Lung (tissue), 12 donors: ENCODE measurements around the gene SMG6. TPM values are rescaled to one million over a fixed set of nuclear protein-coding genes. Genes with fewer than 3 reads are reported as not detected.
A peak's percentile ranks its signal among the peaks of the same experiment; 100 is the strongest.
"Not testable (repeated sequence)": the region's sequence is repeated elsewhere in the genome, so short reads cannot be mapped to it uniquely, and the experiment has no call there.

Experiments used
- ATAC-seq: fragments of 200-7000 bp; cut with Tn5 transposase; one replicate; pipeline ENCODE4 v1.9.1; 2020; ENCODE audit warnings: moderate number of reproducible peaks; ENCODE audit not compliant: insufficient read depth, low FRiP score
- DNase-seq, 3 donors: peaks; one replicate each; pipeline ENCODE4 v3.0.0-alpha.2; 2013 to 2017
- H3K27ac ChIP-seq, 2 donors: one replicate each; pipeline ENCODE4 v1.5.1; 2013; ENCODE audit warnings: mild to moderate bottlenecking in 2 of 2, moderate library complexity in 2 of 2, control low read depth in 1 of 2, inconsistent platforms in 1 of 2, low read depth in 1 of 2, low read length in 1 of 2
- H3K27me3 ChIP-seq, 3 donors: one replicate each; pipeline ENCODE4 v1.5.1; 2013; ENCODE audit warnings: low read length in 2 of 3; ENCODE audit not compliant: control insufficient read depth in 3 of 3, insufficient read depth in 3 of 3
- H3K36me3 ChIP-seq, 4 donors: one replicate each; pipeline ENCODE4 v1.5.1; 2013; ENCODE audit warnings: low read length in 4 of 4, mild to moderate bottlenecking in 1 of 4, moderate library complexity in 1 of 4; ENCODE audit not compliant: control insufficient read depth in 4 of 4, insufficient read depth in 4 of 4
- H3K4me1 ChIP-seq, 5 donors: one replicate each; pipeline ENCODE4 v1.5.1; 2013; ENCODE audit warnings: low read length in 5 of 5, mild to moderate bottlenecking in 2 of 5, moderate library complexity in 1 of 5; ENCODE audit not compliant: control insufficient read depth in 5 of 5, insufficient read depth in 5 of 5
- H3K4me3 ChIP-seq: one replicate; pipeline ENCODE4 v1.5.1; 2013; ENCODE audit warnings: mild to moderate bottlenecking, control low read depth, moderate library complexity
- H3K9ac ChIP-seq, 2 donors: one replicate each; pipeline ENCODE4 v1.5.1; 2013; ENCODE audit warnings: low read length in 2 of 2, control low read depth in 1 of 2; ENCODE audit not compliant: insufficient read depth in 1 of 2
- H3K9me3 ChIP-seq, 4 donors: one replicate each; pipeline ENCODE4 v1.5.1; 2013; ENCODE audit warnings: low read length in 3 of 4, mild to moderate bottlenecking in 1 of 4, moderate library complexity in 1 of 4; ENCODE audit not compliant: control insufficient read depth in 4 of 4, insufficient read depth in 3 of 4
- CTCF ChIP-seq: IDR thresholded peaks from 2 replicates; pipeline ENCODE4 v1.5.1; 2012; ENCODE audit warnings: mild to moderate bottlenecking; ENCODE audit errors: control extremely low read depth, extremely low read depth
- WGBS, 2 donors: extraction: QIAGEN DNeasy Blood & Tissue Kit; methylation state at CpG; one replicate each; pipeline ENCODE4 v1.1.7; 2013; 5-methylcytosine and 5-hydroxymethylcytosine counted together
- polyA plus RNA-seq, 2 donors: library from polyadenylated mRNA; stranded (reverse); fragments of 200-250 nt; gene quantifications; one replicate each; pipeline ENCODE4 v1.2.1, GENCODE V29; 2013
- total RNA-seq, 2 donors: library from RNA; depleted of rRNA in 1 of 2; stranded (reverse); fragments of >200 nt in 1 of 2; gene quantifications; one replicate each; pipeline ENCODE4 v1.2.1, GENCODE V29; 2014 to 2021
- donor health status: control.
- donor health status: control.
- donor health status: Bipolar disorder and iron deficiency.
- donor health status: healthy.
- donor health status: DM: yes; HTN: yes; CAD: no.

Gene SMG6
- total and polyA plus RNA-seq, 4 donors = 17.6 to 45.1 (median 28.9) TPM

- ATAC-seq (no peak), DNase-seq (no peak)
- Histone ChIP-seq H3K27ac (peak overlapping the region in 1 of 2 donors; percentile 6), H3K4me3 (no peak overlapping the region), H3K9ac (no peak overlapping the region), H3K4me1 (peaks cover 0 to 4% (median 0%) of the 10 kb centered on the region in 5 donors), H3K9me3 (no peaks in the 10 kb centered on the region), H3K36me3 (peaks cover 0 to 9% (median 7%) of the 10 kb centered on the region in 4 donors), H3K27me3 (no peaks in the 10 kb centered on the region)
- no peak for TF ChIP-seq CTCF
- WGBS, 2 donors = 69 to 84% methylated on average over 8 of the region's 8 CpGs
These were observed 157.3 kb downstream of the SMG6 start for GRCh38 chr17:2146132-2146871.

- no peak for ATAC-seq
- H3K36me3 ChIP-seq = peaks cover 0 to 4% (median 1%) of the 10 kb centered on the region in 4 donors
- H3K27me3 ChIP-seq = no peaks in the 10 kb centered on the region
- no peak overlapping the region for H3K9ac ChIP-seq
- WGBS, 2 donors = 97 to 98% methylated on average over 7 of the region's 7 CpGs
- no peaks in the 10 kb centered on the region for H3K9me3 ChIP-seq
- H3K4me1 ChIP-seq = no peaks in the 10 kb centered on the region
- H3K4me3 ChIP-seq = no peak overlapping the region
- H3K27ac ChIP-seq = no peak overlapping the region
- TF ChIP-seq CTCF = no peak
- no peak for DNase-seq
These were observed 158.9 kb downstream of the SMG6 start for GRCh38 chr17:2144701-2145100.

GRCh38 chr17:2143332-2143731, 160.3 kb downstream of the SMG6 start:
- no peaks in the 10 kb centered on the region for H3K36me3 ChIP-seq
- no peak overlapping the region for H3K4me3 ChIP-seq
- no peak overlapping the region for H3K27ac ChIP-seq
- no peaks in the 10 kb centered on the region for H3K27me3 ChIP-seq
- H3K4me1 ChIP-seq = peaks cover 3 to 10% (median 9%) of the 10 kb centered on the region in 5 donors
- WGBS, 2 donors = 94 to 96% methylated on average over 3 of the region's 3 CpGs
- no peaks in the 10 kb centered on the region for H3K9me3 ChIP-seq
- no peak for TF ChIP-seq CTCF
- ATAC-seq (no peak), DNase-seq (no peak)
- H3K9ac ChIP-seq = no peak overlapping the region

- not testable (repeated sequence) for H3K36me3 ChIP-seq, H3K9me3 ChIP-seq, H3K27ac ChIP-seq, DNase-seq, H3K9ac ChIP-seq, ATAC-seq, H3K4me3 ChIP-seq, H3K27me3 ChIP-seq
- H3K4me1 ChIP-seq = peaks cover 7 to 17% (median 11%) of the 10 kb centered on the region in 5 donors
- WGBS, 2 donors = 79 to 88% methylated on average over 8 of the region's 8 CpGs
These were observed 160.9 kb downstream of the SMG6 start for GRCh38 chr17:2142682-2143081.
